Osteocyte (in vitro differentiated cells): ENCODE data around the gene LARGE1. TPM values are rescaled to one million over a fixed set of nuclear protein-coding genes. Genes with fewer than 3 reads are reported as not detected.

Source experiments
- DNase-seq: peaks from one replicate; pipeline ENCODE4 v3.0.0; 2021; ENCODE audit warnings: mixed read lengths; ENCODE audit not compliant: unreplicated experiment; ENCODE audit errors: extremely low spot score
- H3K27ac Mint-ChIP-seq: one replicate; pipeline ENCODE4 v1.8.0; 2021; ENCODE audit warnings: mild to moderate bottlenecking, mixed read lengths; ENCODE audit not compliant: unreplicated experiment
- H3K27me3 Mint-ChIP-seq: one replicate; pipeline ENCODE4 v1.8.0; 2021; ENCODE audit warnings: mixed read lengths; ENCODE audit not compliant: unreplicated experiment
- H3K36me3 Mint-ChIP-seq: one replicate; pipeline ENCODE4 v1.8.0; 2021; ENCODE audit warnings: mixed read lengths; ENCODE audit not compliant: unreplicated experiment
- H3K4me1 Mint-ChIP-seq: one replicate; pipeline ENCODE4 v1.8.0; 2021; ENCODE audit warnings: mixed read lengths; ENCODE audit not compliant: unreplicated experiment
- H3K4me3 Mint-ChIP-seq: one replicate; pipeline ENCODE4 v1.8.0; 2021; ENCODE audit warnings: mild to moderate bottlenecking, moderate library complexity, mixed read lengths; ENCODE audit not compliant: unreplicated experiment
- H3K9me3 Mint-ChIP-seq: one replicate; pipeline ENCODE4 v1.8.0; 2021; ENCODE audit warnings: mixed read lengths; ENCODE audit not compliant: unreplicated experiment
- CTCF ChIP-seq: fragments of 200-600 bp; sonication (generic); IDR thresholded peaks from 2 replicates; pipeline ENCODE4 v1.5.0; 2021; ENCODE audit warnings: antibody characterized with exemption, mild to moderate bottlenecking, moderate library complexity
- total RNA-seq: library from RNA; stranded (reverse); gene quantifications from 2 replicates; pipeline ENCODE4 v1.2.1, GENCODE V29; 2021

LARGE1 gene
- total RNA-seq, 1 donor from 2014 or later = 17.6 TPM

GRCh38 chr22:33917744-33918406 lies 2.4 kb downstream of the LARGE1 start:
- no peaks in the 10 kb centered on the region for H3K9me3 Mint-ChIP-seq
- no peak overlapping the region for H3K4me3 Mint-ChIP-seq
- peak; percentile 46 for TF ChIP-seq CTCF
- no peaks in the 10 kb centered on the region for H3K36me3 Mint-ChIP-seq
- no peak for DNase-seq
- no peaks in the 10 kb centered on the region for H3K27me3 Mint-ChIP-seq
- peaks cover 22% of the 10 kb centered on the region for H3K4me1 Mint-ChIP-seq
- H3K27ac Mint-ChIP-seq = no peak overlapping the region

- Mint-ChIP-seq H3K9me3 (no peaks in the 10 kb centered on the region), H3K27ac (no peak overlapping the region), H3K27me3 (no peaks in the 10 kb centered on the region), H3K4me1 (peaks cover 19% of the 10 kb centered on the region), H3K4me3 (no peak overlapping the region), H3K36me3 (no peaks in the 10 kb centered on the region)
- TF ChIP-seq CTCF = no peak
- no peak for DNase-seq
These were observed 5.6 kb downstream of the LARGE1 start for GRCh38 chr22:33914699-33915098.

GRCh38 chr22:33914131-33914530 lies 6.1 kb downstream of the LARGE1 start:
- no peaks in the 10 kb centered on the region for H3K36me3 Mint-ChIP-seq
- TF ChIP-seq CTCF = no peak
- no peak overlapping the region for H3K27ac Mint-ChIP-seq
- H3K9me3 Mint-ChIP-seq = no peaks in the 10 kb centered on the region
- H3K4me3 Mint-ChIP-seq = no peak overlapping the region
- no peak for DNase-seq
- H3K4me1 Mint-ChIP-seq = peaks cover 19% of the 10 kb centered on the region
- H3K27me3 Mint-ChIP-seq = no peaks in the 10 kb centered on the region

- H3K27ac Mint-ChIP-seq = no peak overlapping the region
- no peaks in the 10 kb centered on the region for H3K9me3 Mint-ChIP-seq
- H3K4me3 Mint-ChIP-seq = no peak overlapping the region
- no peak for DNase-seq
- peaks cover 12% of the 10 kb centered on the region for H3K4me1 Mint-ChIP-seq
- no peak for TF ChIP-seq CTCF
- H3K36me3 Mint-ChIP-seq = no peaks in the 10 kb centered on the region
- no peaks in the 10 kb centered on the region for H3K27me3 Mint-ChIP-seq
These were observed 7.1 kb downstream of the LARGE1 start for GRCh38 chr22:33913188-33913587.

- H3K27me3 Mint-ChIP-seq = no peaks in the 10 kb centered on the region
- H3K27ac Mint-ChIP-seq = no peak overlapping the region
- no peak overlapping the region for H3K4me3 Mint-ChIP-seq
- TF ChIP-seq CTCF = no peak
- H3K9me3 Mint-ChIP-seq = no peaks in the 10 kb centered on the region
- no peaks in the 10 kb centered on the region for H3K36me3 Mint-ChIP-seq
- H3K4me1 Mint-ChIP-seq = peaks cover 10% of the 10 kb centered on the region
- no peak for DNase-seq
These were observed 10.4 kb downstream of the LARGE1 start for GRCh38 chr22:33909911-33910310.
